GM18907 (cell line): ENCODE data around the gene LILRA6.
"Not testable (repeated sequence)": the region's sequence is repeated elsewhere in the genome, so short reads cannot be mapped to it uniquely, and the experiment has no call there.

ENCODE experiments used
- ATAC-seq: cut with Tn5 transposase; IDR thresholded peaks from one replicate; pipeline ENCODE4 v1.9.1; 2021; ENCODE audit warnings: mild to moderate bottlenecking, moderate library complexity; ENCODE audit not compliant: unreplicated experiment

Gene LILRA6

GRCh38 chr19:54233941-54234340 is 8.6 kb downstream of the LILRA6 start:
- no peak for ATAC-seq

GRCh38 chr19:54231077-54231931 is 11.3 kb downstream of the LILRA6 start:
- ATAC-seq = no peak

DNA sequence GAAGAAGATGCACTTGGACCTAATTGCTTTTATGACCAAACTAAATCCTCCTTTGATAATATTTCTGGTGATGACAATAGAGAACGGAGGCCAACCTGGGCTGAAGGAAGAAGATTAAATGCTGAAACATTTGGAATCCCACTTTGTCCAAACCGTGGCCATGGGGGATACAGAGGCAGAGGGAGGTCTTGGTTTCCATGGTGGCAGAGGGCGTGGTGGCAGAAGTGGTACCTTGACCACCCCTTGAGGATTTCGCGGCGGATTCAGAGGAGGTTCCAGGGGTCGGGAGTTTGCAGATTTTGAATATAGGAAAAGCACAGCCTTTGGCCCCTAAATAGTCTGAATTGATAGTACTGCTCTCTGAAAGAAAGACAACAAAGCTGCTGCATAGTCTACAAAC is 12.6 kb downstream of the LILRA6 start:
- no peak for ATAC-seq

DNA sequence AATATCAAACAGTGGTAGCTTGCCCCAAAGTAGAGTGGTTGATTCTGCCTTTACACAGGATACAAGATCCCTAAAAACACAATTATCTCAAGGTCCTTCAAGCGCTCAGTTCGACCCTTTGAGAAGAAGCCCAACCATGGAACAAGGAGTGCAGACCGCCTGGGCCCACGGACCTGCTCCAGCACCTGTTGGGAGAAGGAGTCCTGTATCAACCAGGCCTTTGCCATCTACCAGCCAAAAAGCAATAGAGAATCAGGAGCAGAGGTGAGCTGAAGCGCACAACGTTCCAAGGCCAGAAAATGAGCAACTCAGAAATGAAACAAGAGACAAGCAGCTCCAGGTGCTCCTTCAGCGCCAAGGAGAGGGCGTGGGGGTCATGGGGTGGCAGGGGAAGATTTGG is 13.4 kb downstream of the LILRA6 start:
- ATAC-seq = no peak

- not testable (repeated sequence) for ATAC-seq
These were observed 18.0 kb downstream of the LILRA6 start for GRCh38 chr19:54224619-54225018.

DNA sequence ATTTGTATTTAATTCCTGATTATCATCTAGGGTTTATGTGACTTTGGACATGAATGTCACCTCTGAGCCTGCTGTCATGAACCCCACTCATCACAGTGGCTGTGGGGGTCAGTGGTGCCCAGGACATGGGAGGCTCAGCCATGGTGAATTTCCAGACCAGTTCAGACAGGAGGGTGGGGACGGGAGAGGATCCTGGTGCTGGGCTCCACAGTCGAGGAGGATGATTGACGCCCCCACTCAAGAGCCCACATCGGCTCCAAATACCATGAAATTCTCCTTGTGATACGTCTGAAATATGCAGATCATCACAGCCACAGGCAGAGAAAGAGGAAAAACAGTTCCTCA is 18.7 kb downstream of the LILRA6 start:
- not testable (repeated sequence) for ATAC-seq

DNA sequence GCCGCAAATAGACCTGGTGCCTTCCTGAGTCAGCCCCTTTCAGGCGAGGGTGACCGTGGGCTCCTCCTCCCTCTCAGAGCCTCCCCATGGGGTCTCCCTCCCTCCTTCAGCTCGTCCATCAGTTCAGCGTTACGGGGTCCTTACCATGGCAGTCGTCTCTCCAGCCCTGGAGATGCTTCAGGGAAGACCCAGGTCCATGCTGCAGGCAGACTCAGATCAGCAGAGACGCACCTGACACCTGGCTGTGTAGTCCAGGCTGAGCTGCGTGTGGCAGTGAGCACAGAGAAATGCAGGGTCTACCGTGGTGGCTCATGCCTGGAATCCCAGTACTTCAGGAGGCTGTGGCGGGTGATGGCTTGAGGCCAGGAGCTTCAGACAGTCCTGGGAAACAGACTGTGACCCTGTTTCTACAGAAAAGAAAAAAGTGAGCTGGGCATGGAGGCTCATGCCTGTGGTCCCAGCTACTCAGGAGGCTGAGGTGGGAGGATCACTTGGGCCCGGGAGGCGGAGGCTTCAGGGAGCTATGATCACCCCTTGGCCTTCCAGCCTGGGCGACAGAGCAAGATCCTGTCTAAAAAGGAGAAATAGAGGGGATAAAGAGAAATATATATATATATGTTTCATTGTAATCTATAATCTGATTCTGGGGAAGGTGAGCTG is 19.2 kb downstream of the LILRA6 start:
- not testable (repeated sequence) for ATAC-seq

DNA sequence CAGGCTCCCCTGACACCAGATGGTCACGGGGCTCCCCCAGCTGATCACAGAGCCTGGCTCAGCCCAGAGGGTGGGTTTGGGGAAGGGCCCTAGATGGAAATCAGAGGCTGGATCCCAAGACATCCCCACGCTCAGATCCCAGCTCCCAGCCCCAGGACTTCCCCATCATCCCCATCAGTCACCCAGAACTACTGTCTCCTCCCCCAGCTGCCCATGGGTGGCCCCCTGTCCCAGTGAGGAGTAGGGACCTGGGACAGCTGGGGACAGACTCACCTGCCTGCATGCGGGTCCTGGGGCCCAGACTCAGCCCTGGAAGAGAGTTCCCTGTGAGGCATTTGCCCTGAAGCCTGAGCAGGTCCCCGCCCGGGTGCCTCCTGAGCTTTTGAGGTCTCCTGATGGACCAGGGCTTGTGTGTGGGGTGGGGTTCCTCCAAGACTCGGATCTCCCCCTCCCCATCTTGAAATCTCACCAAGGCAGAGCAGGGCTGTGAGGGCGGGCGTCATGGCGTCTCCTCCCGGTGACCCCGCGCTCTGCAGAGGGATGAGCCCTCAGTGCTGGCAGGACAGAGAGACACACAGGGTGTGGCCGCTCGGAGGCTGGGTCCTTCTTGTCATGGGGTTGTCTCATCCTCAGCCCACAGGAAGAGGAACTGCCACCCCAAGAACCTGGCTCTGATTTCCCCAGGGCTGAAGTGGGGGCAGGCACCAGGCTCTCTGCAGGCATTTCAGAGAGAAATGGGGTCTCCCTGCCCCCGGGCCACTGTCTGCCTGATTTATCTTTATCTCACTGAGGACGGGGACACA is 19.9 kb downstream of the LILRA6 start, which contains the start of gene LILRB3:
LILRB3 (minus strand) TSS at position 534 of the 803 bp plus-strand sequence; CDS start at position 503, 31 bp downstream.
- ATAC-seq = not testable (repeated sequence)

GRCh38 chr19:54221947-54222346 is 20.6 kb downstream of the LILRA6 start:
- not testable (repeated sequence) for ATAC-seq

- ATAC-seq = not testable (repeated sequence)
These were observed 22.9 kb downstream of the LILRA6 start for GRCh38 chr19:54219702-54220101.

- no peak for ATAC-seq
These were observed 23.5 kb downstream of the LILRA6 start for GRCh38 chr19:54218960-54219661.

GRCh38 chr19:54218259-54218658 is 24.3 kb downstream of the LILRA6 start:
- ATAC-seq = no peak

- not testable (repeated sequence) for ATAC-seq
These were observed 24.9 kb downstream of the LILRA6 start for GRCh38 chr19:54217517-54218247.

- ATAC-seq = no peak
These were observed 25.7 kb downstream of the LILRA6 start for GRCh38 chr19:54216869-54217268.

- ATAC-seq = not testable (repeated sequence)
These were observed 27.9 kb downstream of the LILRA6 start for GRCh38 chr19:54214734-54215133.

DNA sequence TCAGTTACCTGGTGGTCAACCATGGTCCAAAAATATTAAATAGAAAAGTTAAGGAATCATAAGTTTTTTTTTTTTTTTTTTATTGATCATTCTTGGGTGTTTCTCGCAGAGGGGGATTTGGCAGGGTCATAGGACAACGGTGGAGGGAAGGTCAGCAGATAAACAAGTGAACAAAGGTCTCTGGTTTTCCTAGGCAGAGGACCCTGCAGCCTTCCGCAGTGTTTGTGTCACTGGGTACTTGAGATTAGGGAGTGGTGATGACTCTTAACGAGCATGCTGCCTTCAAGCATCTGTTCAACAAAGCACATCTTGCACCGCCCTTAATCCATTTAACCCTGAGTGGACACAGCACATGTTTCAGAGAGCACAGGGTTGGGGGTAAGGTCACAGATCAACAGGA is 28.4 kb downstream of the LILRA6 start:
- ATAC-seq = not testable (repeated sequence)

GRCh38 chr19:54211235-54211634 is 31.4 kb downstream of the LILRA6 start:
- ATAC-seq = no peak

GRCh38 chr19:54209811-54210494 is 32.6 kb downstream of the LILRA6 start:
- no peak for ATAC-seq

DNA sequence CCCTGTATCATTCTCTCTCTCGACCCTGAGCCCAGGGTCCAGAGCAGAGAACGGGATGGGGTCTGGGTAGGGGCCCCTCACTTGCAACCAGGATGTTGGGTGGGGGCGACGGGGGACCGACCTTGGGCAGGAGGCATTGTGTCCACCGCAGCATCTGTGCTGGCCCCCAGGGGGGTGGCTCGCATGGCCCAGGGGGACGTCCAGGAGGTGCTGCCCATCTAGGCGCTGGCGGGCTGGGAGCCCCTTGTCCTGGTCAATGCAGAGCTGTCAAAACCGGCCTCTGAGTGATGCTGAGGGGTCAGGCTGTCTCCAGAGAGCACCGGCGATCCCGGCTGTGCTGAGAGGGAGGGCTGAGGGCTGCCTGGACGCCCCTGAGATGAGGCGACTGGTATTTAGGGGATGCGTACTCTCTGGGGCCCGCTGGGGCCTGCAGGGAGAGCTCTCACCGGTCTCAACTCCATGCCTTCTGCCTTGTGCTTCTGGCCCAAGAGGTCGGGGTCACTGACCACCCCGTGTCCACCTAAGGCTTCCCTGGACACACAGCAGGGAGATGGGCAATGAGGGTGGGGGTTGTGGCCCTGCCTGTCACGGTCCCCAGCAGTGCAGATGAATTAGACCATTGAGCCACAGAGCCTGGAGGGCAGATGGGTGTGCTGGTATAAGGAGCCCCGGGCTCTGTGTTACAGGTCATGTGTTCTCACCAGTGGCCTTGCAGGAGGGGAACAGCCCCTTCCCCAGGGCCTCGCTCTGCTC is 33.4 kb downstream of the LILRA6 start:
- ATAC-seq = no peak
